HG03342 (cell line): ENCODE measurements around the gene GNA14.

Experiments
- ATAC-seq: cut with Tn5 transposase; IDR thresholded peaks from one replicate; pipeline ENCODE4 v1.9.1; 2021; ENCODE audit warnings: mild to moderate bottlenecking, moderate library complexity; ENCODE audit not compliant: unreplicated experiment

Gene GNA14

DNA sequence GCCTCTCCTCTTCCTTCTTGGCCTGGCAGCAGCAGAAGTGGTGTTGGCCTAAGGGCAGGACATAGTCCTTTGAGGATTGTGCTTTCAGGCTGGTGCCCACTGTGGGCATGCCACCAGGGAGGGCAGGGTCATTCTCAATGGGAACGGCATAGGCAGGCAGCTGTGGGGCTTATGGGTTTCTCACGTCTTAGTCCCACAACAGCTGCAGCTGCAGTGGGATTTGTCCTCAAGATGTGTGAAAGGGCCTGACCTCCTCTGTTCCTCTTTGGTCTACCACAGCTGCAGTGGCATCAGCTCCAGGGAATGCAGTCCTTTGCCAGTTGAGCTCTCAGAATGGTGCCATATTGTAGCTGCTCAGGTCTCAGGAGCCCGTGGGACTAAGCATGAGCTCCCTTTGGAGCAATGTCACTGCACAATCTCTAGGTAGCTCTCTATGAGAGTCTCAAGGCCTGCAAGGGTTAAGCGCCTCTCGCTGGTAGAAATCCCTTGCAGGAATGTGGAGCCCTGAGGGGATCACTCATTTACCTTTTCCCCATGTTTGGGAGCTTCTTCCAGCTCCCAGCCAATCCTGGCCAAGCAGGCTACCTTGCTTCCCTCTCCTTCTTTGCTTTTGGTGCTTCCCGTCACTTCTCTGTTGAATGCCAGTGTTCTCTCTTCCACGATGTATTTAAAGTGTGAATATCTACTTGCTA is 104.8 kb downstream of the GNA14 start:
- no peak for ATAC-seq

GRCh38 chr9:77541600-77541999 is 106.5 kb downstream of the GNA14 start:
- no peak for ATAC-seq

- ATAC-seq, result no peak
Measured at GRCh38 chr9:77541055-77541454, 107.1 kb downstream of the GNA14 start.

- ATAC-seq, result no peak
Measured at GRCh38 chr9:77534376-77535057, 113.6 kb downstream of the GNA14 start.

DNA sequence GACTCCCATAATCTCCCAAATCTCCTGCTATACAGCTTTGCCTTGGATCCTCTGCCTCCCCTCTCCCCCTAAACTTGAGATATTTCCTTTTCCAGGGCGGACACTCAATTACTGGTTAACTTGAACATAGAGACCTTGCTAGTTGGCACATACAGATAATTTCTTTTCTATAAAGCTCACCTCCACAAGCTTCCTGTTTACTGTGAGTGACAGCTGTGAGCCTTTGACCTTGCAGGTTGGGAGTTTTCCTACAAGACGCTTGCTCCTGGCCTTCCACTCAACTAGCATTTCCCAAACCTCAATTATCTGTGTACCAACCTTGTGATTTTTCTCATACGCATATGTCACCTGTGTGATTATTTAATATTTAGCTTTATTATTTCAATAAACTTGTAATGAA is 114.5 kb downstream of the GNA14 start:
- ATAC-seq, result no peak

GRCh38 chr9:77532607-77533006 is 115.5 kb downstream of the GNA14 start:
- ATAC-seq, result no peak

- no peak for ATAC-seq
Measured at GRCh38 chr9:77531400-77531799, 116.7 kb downstream of the GNA14 start.

GRCh38 chr9:77523891-77524290 is 124.2 kb downstream of the GNA14 start:
- ATAC-seq, result no peak

DNA sequence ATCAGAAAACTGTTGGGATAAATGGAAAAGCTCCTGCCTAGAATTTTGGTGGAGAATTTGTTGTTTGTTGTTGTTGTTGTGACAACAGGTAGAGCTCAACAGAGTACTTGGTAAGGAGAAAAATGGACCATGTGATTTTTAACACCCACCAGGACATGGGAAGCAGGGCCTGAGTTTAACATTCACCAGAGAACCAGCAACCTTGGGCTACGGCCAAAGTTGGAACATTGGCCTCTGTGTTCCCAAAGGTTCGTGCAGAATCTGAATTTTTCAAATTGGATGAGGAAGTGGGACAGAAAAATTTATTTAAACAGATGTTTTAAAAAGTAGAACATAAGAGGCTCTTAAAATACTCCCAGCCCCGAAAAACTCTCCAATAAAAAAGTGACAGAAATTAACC is 127.0 kb downstream of the GNA14 start:
- no peak for ATAC-seq

DNA sequence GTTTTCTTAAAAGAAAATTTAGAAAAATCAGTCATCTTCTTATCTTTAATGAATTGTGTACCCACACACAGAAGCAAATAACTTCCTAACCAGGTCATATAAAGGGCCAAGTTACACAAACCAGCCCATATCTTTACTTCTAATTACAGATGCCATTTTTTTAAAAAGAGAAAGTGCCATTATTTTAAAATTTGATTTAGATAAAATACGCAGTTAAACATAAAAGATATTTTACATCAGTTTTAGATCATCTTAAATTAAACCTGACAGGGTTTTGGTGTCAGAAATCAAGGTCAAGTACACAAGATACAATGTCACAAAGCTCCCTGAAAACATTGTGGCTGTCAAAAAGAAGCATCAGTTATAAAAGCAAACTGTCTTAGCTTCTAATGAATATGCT is 129.4 kb downstream of the GNA14 start:
- ATAC-seq, result no peak

- ATAC-seq, result no peak
Measured at GRCh38 chr9:77516781-77517180, 131.3 kb downstream of the GNA14 start.

DNA sequence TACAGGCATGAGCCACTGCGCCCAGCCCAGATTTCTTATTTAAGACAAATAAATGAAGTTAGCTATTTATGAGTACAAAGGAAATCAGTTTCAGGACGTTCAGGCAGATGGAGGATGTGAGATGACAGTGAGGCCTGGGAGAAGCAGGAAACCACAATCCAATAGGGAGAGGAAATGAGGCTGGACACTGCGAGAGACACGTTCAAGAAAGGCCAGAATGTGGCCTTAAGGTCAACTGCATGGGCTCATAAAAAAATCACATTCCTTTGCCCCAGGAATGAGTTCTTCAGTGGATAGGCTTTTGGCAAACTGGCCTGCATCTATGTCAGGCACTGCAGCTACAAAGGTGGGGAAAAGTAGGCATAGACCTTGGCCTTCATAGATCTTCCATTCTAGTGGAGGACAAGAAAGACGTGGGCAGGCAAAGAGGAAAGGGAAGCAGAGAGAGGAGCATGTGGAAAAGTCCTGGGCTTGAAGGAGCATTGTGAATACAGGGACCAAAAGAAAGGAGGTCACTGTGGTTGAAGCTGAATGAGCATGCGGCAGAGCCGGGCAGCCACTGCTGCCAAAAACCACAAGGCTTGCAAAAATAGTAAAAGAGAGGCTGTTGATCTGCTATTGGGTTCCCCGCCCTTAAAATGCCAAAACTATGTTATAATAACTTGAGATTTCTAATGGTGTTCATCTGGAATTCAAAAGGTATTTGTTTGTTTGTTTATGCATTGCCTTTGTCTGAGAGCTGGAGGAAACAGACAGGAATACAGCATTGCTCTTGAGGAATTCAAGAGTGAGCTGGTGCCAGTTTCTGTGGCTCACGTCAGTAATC is 133.0 kb downstream of the GNA14 start:
- no peak for ATAC-seq

DNA sequence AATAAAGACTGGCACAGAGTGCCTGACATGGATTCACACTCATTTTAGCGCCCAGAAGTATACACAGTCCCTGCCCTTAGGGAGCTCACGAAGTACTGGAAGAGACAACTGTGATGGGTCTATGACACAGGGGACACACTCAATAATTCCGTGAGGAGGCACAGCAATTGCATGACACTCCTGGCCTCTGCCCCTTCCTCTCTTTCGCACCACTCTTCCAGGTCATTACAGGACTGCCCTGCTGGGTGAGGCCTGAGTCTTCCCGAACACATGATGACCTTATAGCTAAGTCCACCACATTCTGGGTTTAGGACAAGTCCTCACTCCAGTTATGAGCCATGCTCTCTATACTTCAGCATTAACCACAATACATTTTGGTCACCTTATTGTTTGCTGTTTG is 134.7 kb downstream of the GNA14 start:
- no peak for ATAC-seq

DNA sequence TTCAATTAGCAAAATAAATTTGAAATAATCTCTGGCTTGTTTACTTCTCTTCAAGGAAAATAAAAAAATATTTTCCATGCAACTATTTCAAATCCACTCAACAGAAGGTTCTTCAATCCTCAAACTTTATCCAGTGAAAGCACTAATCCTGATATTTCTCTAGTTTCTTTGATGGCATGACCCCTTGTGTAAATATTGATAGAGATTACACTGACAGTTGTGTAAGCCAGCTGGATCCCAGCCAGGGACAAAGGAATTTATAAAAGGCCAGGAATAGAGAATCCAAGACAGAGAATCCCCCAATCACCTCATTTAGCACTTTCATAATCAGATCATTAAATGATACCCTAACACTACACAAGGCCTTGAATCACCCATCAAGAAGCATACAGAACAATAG is 135.2 kb downstream of the GNA14 start:
- no peak for ATAC-seq

DNA sequence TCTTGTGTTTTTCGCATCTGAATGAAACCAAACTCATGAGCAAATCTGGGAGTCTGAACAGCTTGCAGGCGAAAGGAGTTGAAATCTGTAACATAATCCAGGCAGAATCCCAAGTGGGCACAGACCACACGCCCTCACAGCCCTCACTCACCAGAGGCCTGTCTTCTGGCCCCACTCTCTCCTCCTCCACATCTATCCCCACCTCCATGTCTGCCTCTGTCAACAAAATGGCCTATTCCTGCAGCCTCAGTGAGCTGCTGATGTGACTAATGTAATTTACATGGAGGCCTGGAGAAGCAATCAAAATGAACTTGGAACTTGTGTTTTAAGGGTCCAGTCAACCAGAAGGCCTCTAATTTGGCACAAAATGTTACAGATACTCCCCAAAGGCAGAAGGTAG is 136.6 kb downstream of the GNA14 start:
- no peak for ATAC-seq

- no peak for ATAC-seq
Measured at GRCh38 chr9:77510666-77511065, 137.5 kb downstream of the GNA14 start.

DNA sequence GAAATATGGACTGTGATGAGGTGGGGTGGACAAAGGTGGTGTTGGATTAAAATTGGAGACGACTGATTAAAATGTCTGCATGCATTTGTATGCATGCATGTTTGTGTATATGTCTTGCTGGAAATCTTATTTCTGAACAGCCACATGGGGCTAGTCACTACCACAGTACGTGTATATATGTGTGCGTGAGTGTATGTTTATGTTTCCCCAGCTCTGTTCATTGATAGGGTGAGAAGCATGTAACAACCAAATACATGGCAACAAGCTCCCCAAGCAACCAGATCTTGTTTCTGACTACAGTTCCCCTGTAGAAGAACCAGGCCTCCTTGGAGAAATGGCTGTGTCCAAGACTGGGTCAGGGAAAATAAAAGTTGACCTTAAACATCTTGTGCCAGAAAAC is 139.7 kb downstream of the GNA14 start:
- ATAC-seq, result no peak

DNA sequence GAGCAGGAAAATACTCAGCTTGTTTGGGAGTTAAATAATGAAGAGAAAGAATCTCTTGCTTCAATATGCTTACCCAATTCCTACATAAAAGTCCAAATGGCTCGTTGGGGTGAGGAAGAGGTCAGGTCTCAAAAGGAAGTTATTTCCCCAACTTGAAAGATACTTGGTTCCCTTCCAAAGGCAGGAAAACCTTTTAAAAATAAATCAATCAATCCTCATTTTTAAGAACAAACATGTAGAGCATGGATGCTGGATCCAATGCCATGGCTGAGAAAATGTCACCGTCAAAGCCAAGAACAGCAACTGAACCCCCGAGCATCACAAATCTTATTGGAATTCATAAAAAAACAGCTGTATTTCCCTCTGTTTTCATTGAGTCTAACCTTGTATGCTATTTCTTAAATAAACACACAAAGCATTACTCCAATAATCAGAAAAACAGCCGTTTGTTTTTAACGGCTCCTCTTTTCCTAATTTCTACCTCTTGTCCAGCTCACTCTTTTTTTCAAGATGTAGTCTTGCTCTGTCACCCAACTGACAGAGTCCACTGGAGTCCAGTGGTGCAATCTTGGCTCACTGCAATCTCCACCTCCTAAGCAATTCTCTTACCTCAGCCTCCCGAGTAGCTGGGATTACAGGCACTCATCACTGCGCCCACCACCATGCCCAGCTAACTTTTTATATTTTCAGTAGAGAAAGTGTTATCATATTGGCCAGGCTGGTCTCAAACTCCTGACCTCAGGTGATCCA is 140.7 kb downstream of the GNA14 start:
- no peak for ATAC-seq

DNA sequence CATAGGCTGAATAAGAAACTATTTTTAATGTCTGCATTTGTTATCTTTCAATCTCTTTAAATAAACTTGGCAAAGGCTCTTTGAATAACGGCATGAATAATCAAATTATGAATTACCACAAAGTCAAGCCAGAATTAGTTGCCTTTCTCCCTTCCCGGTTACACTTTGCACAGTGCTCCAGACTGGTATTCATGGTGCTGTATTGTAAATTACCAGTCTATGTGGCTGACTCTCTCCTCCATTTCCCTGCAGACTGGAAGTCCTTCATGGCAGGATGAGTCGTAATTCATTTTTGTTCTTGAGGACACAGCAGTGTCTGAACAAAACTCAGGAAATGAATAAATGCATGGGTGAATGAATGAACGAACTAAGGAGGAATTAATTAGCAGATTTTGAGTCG is 142.9 kb downstream of the GNA14 start:
- ATAC-seq, result no peak

DNA sequence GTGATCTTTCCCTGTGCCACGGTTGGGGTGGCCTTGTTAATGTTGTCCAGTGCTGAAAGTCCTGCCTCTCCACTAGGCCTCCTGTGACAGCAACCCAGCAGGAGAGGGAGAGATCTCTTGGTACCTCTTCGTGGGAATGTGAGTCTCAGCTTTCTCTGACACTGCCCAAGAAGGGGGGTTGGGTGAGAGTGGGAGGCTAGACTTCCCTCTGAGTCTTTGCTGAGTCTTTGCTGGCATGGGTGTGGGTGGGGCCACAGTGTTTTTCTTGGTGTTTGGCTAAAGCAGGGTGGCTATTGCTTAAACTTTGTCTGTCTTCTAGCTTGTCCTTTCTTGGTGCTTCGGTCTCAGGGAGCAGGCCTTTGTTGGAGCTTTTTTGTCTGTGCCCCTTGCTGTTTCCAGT is 145.6 kb downstream of the GNA14 start:
- ATAC-seq, result no peak

DNA sequence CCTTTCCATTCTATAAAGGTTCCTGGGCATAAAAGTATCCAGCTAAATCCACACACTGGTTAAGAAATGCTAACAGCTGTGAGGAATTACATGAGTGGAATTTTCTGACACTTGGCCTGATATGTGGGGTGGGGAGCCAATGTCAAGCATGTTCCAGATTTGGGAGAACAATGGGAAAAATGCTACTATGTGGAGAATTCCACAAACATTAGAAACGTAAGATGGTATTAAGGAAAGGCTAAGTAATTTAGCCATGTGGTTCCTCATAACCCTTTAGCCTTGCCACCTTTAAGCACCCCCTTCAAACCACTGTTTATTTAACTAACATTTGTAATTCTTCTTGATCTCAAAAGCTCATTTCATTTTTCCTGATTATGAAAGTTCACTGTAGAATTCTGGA is 149.2 kb downstream of the GNA14 start:
- ATAC-seq, result no peak
